Activated T-cell treated with anti-CD3 and anti-CD28 coated beads for 4 hours (primary cell): ENCODE results near the gene RIPOR3.
"Not testable (repeated sequence)": the region's sequence is repeated elsewhere in the genome, so short reads cannot be mapped to it uniquely, and the experiment has no call there.

Experiments
- DNase-seq: peaks from one replicate; pipeline ENCODE4 v3.0.0-alpha.2; 2020

RIPOR3 gene

DNA sequence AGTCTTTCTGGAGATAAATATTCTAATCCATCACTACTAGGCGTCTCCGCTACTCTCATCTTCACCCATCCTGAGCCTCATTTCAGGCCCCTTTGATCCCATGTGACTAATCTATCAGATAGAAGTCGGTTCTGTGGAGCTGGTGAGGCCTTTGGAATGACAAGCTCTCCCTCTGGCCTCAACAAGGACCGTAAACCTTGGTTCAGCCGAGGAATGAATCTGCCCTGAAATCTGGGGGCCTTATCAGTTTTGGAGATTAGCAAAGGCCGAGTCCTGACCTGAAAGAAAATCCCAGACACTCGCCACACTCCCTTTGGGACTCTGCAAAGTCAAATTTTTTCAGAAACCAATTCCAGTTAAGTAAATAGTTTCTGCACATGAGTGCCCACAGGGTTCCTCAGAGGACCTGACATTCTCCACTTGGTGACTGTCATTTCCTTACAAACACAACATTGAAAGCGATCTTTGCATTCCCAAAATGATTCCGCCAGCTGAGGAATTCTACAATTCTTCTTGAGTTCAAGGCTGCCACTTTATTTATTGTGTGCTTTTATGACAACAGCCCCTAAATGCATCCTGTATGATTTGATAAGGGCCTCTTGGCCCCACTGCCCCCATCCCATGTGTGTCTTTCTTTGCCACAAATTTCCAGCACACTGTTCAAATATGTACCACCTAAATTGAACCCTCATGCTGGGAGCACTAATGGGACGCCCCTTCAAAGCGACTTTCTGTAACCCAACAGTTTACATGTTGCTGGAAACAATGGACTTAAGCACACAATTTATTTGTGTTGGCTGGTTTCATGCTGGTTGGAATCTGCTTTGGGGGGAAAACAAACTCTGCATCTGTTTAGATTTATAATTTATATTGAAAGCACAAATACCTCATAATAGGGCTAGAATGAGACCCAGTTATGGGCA lies 10.0 kb upstream of the RIPOR3 start:
- no peak for DNase-seq

DNA sequence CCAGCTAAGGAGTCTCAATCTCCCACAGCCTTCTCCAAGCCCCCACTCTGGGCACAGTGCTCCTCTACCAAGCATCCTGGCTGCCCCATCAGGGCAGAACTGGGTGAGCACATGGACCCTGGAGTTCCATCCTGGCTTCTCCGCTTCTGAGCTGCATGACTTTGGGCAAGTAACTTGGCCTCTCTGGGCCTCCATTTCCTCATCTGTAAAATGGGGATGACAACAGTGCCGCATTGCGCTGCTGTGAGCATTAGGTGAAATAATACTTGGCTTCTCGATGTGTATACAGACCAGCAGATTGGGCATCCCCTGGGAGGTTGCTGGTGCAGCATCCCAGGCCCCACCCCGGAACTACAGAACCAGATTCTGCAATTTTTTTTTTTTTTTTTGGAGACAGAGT lies 8.3 kb upstream of the RIPOR3 start:
- DNase-seq: no peak

DNA sequence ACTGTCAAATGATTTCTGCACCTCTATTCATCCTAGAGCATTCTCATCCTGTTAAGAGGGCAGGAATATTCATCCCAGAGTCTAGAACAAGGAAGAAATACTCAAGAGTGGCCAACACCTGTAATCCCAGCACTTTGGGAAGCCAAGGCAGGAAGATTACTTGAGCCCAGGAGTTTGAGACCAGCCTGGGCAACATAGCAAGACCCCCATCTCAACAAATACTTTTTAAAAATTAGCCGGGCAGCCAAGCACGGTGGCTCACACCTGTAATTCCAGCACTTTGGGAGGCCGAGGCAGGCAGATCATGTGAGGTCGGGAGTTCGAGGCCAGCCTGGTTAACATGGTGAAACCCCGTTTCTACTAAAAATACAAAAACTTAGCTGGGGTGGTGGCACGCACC lies 6.9 kb upstream of the RIPOR3 start:
- DNase-seq: not testable (repeated sequence)

DNA sequence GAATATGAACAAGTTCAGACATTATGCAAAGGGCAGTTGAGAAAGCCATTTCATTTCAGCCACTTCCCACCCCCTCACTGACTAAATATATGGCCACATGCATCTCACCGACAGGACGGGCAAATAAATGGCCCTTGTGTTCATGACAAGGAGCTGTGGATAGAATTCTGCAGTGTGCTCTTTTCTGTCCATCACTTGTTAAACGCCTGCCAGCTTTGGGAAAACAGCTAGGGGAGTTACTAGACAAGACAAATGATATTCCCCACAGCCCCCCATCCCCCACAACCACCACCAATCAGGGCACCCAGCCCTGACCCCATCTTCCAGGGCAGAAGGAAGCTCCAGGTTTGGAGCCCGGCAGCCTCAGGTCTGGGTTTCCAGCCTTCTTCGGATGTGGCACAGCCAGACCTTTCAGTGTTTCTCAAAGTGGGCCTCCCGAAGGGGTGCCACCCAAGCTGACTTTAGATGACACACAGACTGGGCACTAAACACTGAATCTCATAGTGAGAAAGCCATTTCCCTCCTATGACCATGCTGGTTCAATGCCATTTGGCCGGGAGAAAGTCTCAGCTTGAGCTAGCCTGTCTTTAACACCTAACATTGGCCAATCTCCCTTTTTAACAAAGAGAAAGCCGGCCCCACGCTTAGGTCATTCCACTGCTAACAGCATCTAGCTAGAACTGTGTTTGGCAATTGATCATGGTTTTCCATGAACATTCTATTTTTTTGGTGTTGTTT lies 4.0 kb upstream of the RIPOR3 start:
- no peak for DNase-seq

DNA sequence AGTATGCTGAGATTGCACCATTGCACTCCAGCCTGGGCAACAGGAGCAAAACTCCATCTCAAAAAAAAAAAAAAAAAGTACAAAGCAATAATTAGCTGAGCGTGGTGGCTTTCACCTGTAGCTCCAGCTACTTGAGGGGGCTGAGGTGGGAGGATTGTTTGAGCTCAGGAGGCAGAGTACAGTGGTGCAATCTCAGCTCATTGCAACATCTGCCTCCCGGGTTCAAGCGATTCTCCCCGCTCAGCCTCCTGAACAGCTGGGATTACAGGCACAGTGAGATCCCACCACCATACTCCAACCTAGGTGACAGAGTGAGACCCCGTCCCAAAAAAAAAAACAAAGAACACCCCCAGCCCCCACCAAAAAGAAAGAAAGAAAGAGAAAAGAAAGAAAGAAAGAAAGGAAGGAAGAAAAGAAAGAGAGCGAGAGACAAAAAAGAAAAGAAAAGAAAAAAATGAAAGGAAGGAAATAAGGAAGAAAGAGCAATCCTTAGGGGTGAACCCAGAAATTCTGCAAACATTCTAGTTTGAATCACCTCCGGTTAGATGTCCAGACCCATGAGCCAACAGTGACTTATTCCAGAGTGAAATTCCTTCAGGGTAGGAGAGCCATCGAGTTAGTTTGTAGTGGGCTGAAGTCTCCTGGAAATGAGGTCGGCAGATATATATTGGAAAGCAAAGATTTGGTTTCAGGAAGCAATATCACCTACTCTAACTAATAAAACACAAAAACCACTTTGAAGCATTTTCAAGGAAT lies 3.2 kb upstream of the RIPOR3 start:
- DNase-seq: no peak

DNA sequence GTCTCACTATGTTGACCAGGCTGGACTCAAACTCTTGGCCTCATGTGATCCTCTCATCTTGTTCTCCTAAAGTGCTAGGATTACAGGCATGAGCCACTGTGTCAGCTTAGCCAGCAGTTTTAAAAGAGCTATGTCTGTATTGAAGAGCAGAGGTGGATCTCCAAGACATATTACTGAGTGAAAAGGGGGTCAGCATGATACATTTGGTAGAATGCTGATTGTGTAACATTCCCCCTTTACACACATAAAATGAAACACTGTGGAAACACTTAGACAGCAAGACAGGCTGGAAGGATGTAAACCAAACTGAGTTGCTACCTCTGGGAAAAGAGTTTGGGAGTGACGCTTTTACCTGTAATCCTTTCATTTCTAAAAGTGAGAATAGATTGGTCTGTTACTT lies 1.7 kb upstream of the RIPOR3 start:
- no peak for DNase-seq

DNA sequence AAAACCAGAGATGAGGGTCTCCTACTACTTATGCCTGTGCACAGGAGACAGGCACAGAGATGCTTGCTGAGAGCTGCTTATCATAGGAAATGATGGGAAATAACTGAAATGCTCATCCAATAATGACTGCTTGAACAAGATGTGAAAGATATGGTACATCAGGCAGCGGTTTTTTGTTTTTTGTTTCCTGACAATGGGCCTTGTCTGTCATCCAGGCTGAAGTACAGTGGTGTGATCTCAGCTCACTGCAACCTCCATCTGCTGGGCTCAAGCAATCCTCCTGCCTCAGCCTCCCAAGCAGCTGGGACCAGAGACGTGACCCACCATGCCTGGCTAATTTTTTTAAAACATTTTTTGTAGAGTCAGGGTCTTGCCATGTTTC lies 1.2 kb upstream of the RIPOR3 start:
- no peak for DNase-seq

DNA sequence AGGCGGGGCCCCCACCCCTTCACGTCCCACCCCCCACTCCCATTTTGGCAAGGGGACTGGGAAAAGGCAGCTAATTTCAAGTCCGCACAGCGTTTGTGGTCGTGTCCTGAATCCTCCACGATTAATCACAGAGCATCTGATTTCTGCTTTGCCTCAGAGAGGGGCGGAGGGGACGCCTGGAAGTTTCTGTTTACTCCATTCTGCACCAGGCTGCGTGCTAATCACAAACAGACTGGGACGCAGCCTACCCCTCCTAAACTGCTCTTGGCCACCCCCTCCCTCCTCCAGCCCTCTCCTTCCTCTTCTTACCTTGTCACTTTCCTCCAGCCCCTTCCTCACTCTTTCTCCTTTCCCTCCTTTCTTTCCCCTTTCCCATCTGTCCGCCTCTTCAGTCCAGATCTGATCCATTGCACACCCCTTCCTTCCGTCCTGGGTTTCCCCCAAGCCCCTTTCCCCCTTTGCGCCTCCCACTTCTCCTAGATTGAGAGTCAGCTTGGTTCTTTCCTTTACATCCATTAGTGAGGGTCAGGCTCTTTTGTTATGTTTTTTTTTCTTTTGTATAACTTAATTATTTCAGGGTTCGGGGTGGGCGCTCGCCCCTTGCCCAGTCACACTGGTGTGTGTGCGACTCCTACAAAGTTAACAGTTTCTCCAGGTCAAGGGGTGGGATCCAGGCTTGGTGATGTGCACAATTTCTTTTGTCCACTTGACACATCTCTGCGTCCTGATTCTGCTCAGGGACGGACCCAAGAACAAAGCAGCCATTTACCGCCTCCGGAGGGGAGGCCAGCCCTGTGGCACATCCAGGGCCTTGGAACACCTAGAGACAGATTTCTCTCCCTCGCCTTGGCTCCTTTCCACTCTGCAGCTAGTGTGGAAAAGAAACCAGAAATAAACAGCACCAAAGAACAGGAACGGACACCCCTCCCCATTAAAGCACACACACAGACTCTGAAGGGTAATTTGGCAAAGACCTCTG lies 520 bp upstream of the RIPOR3 start:
- no peak for DNase-seq

DNA sequence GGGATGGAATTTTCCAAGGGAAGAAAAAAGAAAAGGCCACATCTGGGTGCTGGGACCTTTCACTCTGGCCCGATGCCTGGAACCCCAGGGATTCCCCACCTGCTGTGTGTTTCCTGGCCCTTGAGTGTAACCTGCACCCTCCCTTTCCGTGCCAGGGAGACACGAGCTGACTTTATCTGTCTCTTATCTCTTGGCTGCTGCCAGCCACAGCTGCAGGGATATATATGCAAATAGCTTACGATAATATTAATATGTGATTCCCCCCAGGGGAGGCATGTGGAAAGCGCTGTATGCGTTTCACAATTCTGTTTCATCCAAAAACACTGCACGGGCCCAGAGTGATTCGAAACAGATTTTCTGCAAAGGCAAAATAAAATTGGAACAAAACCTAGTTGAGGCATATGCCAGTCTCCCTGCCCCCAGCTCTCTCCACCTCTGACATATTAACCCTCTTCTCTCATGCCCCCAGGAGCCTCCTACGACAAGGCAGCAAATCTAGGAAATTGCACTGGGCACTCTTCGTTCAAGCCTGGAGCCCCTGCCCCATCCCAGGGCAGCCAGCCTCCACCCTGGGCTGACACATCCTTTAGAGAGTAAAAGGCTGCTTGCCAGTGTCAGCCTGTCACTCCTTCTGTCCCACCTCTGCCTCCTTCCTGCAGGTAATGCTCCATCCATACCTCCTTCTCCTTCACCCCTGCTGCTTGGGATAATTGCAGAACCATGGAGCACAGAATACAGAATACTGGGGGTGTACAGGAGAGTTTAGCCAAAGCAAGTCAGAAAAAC lies 1.3 kb downstream of the RIPOR3 start:
- no peak for DNase-seq

DNA sequence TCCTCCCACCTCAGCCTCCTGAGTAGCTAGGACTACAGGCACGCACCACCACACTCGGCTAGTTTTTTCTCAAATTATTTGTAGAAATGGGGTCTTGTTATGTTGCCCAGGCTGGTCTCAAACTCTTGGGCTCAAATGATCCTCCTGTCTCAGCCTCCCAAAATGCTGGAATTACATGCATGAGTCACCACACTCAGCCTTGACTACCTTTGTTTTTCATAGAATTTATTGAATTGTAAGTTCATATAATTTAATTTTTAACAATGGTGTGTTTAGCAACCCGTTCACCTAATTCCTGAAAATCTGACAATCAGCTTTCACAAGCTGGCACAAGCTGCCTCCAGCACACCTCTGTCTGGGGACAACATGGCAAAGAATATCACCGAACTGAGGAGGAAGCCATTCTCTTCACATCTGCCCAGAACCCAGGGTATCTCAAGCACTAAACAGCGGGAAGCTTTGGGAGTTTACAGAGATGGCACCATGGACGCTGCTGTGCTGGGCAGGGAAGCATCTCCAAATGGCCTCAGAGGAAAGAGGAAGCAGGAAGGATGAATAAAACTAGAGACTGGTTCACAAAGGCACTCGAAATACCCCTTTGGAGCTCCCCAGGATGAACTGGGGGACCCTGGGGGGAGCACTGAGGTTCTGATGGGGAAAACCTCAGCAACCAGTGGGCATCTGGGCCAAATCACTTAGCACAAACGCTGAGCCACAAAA lies 2.9 kb downstream of the RIPOR3 start:
- DNase-seq: no peak

DNA sequence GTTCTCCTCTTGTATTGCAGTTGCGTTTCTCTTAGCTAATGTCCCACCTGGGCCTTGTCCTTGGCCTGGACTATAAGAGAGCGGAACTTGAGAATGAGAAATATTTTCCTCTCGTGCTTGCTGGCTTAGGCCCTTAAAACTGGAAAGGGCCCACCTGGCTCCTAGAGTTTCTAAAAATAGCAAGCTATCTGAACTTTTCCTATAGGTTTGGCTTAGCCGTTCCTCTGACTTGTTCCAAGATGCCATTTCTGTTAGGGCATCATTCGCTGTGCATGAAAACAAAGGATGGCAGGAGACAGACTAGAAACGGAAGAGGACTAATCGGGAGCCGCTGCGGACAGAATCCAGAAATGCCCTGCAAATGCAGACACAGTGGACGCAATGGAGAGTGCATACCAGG lies 4.5 kb downstream of the RIPOR3 start:
- DNase-seq: no peak

DNA sequence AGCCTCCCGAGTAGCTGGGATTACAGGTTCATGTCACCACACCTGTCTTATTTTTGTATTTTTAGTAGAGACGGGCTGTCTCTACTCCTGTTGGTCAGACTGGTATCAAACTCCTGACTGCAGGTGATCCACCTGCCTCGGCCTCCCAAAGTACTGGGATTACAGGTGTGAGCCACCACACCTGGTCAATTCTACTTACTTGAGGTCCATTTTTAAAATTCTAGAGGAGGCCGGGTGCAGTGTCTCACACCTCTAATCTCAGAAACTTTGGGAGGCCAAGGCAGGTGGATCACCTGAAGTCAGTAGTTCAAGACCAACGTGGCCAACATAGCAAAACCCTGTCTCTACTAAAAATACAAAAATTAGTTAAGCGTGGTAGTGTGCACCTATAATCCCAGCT lies 7.8 kb downstream of the RIPOR3 start:
- DNase-seq: no peak

DNA sequence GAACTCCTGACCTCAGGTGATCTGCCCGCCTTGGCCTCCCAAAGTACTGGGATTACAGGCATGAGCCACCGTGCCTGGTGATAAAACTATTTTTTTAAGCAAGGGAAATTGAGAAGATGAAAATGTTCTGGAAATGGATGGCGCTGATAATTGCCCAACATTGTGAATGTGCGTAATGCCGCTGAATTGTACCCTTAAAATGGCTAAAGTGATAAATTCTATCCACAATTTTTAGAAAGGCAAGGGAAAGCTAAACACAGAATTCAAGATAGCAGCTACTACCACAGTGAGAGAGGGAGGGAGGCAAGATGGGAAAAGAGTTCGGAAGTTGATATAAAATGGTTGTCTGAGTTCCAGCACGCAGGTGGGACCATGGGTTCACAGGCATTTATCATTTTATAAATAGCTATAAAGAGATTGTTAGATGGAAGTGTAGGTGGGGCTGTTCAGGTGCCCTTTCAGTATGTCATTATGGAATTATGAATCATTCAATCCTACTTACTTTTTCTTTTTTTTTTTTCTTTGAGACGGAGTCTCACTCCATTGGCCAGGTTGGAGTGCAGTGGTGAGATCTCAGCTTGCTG lies 8.3 kb downstream of the RIPOR3 start:
- DNase-seq: no peak

DNA sequence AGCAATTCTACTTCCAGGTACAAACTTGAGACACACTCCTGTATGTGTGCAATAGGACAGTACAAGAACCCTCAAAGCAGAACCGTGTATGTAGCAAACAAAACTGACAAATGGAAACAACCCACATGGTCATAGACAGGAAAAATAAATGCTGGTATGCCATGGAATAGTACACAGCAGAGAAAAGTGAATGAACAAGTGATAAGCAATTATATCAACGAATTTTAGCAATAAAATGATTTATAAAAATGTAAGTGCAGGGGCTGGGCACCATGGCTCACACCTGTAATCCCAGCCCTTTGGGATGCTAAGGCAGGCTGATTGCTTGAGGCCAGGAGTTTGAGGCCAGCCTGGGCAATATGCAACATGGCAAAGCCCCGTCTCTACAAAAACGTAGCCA lies 9.3 kb downstream of the RIPOR3 start:
- DNase-seq: no peak

DNA sequence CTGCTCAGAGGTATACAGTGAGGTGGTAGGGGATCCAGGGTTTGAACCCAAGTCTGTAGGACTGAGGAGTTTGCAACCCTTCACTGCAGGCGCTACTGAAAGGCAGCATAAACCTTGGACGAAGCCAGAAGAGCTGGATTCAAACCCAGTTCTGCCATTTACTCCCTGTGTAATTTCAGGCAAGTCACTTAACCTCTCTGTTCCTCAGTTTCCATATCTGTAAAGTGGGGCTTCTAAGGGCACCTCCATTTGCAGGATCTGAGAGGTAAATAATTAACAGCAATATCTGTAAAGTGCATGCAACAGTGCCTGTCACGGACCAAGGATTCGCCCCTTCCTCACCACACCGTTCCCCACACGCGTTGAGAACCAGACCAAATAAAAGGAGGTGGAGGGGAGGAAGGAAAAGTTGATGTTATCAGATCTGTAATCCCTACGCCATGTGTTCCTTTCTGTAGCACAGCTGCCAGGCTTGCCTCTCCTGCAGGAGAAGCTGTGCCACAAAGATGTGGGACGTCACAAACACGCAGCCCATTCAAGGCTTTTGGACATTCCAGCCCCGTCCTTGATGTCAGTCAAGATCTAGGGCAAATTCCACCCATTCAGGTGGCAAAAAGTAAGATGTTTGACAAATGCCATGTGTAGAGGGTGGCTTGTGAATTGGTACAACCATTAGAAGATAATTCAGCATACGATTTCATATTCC lies 9.8 kb downstream of the RIPOR3 start:
- no peak for DNase-seq

DNA sequence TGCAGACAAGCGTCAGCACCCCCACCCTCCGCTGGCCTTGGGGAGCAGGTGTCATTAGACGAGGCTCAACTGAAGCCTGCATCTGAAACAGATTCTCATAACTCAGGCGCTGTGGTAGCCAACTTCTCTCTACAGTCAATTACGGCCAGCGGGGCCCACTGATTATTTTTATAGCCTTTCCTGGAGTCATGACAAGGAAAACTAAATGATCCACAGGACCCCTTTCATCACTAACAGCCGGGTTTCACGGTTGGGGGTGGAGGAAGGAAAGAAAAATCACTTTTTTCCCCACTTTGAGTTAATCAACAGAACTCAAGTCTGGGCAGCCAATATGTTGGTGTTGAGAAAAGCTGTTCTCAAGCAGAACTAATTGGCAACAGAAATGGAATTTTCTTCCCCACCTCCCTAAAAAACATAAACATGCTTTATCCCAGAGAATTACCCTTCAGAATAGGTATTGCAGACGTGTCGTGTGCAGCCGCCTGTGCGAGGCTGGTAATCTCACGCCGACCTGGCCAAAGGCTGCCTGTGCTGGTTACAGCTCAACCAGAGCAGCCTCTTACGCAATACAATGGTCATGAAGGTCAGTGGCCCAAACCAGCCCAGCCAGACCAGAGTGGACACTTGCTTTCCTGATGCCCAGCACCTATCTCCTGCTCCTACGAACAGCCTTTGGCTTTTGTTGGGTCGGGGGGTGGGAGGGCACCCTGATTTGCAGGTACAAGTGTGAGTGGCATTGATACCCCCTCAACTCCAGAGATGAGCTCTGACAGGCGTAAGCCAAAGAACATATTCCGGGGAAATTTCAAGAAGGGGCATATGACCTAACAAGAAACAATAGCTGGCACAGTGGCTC lies 11.0 kb downstream of the RIPOR3 start:
- no peak for DNase-seq

DNA sequence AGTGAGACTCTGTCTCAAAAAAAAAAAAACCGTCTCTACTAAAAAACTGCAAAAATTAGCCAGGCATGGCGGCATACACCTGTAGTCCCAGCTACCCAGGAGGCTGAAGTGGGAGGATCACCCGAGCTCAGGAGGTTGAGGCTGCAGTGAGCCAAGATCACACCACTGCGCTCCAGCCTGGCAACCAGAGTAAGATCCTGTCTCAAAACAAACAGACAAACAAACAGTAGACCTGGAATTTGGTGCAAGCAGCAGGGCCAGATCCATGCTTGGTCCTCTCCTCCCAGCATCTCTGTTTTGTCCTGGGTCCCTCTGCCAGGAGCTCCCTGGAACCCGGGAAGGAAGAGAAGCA lies 11.6 kb downstream of the RIPOR3 start:
- DNase-seq: no peak

DNA sequence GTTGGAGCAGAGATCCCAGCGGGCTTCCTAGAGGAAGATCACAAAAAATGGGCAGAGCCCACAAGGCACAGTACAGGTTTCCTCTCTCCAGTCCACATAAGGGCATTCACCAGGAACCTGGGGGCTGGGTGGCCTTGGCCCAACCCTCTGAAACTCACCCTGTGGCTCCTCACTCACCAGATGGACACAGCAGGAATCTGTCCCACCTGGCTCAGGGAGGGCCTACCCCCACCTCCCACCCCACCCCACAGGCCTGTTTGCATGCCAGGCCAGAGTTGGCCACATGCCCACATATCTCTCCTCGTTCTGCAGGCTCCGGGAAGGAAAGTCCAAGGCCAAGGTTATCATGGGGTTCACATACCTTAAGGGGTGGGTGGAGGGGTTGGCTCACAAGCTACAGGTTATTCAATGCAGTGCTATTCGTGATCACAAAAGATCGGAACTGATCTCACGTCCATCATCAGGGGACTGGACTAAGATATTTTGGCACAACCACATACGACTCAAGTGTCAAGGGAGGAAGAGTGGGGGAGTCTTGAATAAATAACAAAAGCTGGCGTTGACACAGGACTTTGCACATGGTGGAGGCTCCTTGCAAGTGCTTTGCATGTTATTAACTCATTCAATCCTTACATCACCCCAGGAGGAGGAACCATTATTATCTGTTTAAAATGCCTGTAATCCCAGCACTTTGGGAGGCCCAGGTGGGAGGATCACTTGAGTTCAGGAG lies 13.0 kb downstream of the RIPOR3 start:
- DNase-seq: no peak
